ENCODE results near the gene GAL. TPM values are rescaled to one million over a fixed set of nuclear protein-coding genes. Genes with fewer than 3 reads are reported as not detected.

The GAL gene
- total and polyA plus RNA-seq, 2 of the 8 experiments (the other 6 are each of a cell fraction or from before 2014, with no cell fraction given): 81.8 to 233 TPM

- FAIRE-seq: no peak
- TF ChIP-seq TAF7 (optimal IDR thresholded peaks at IDR 0.05; ENCODE audit: borderline replicate concordance, low read depth, low read length) (no peak), TEAD4 (IDR thresholded peaks at IDR 0.05; ENCODE audit: low read depth, low read length) (no peak), KDM4A (IDR thresholded peaks at IDR 0.05; ENCODE audit: low read depth, low read length, severe bottlenecking) (no peak), CREB1 (IDR thresholded peaks at IDR 0.05) (no peak), SP1 (IDR thresholded peaks at IDR 0.05; ENCODE audit: low read depth, low read length) (no peak), BRCA1 (IDR thresholded peaks at IDR 0.05; ENCODE audit: low read depth, low read length) (no peak), BCL11A (IDR thresholded peaks at IDR 0.05; ENCODE audit: low read depth in 2 of 2, low read length in 2 of 2) (no peak), SAP30 (IDR thresholded peaks at IDR 0.05; ENCODE audit: insufficient read depth, insufficient replicate concordance, low read length) (no peak), FOSL1 (IDR thresholded peaks at IDR 0.05; ENCODE audit: insufficient read depth, low read depth, low read length) (no peak), POLR2A (IDR thresholded peaks at IDR 0.05; ENCODE audit: control extremely low read depth in 1 of 2, low read depth in 2 of 2, low read length in 2 of 2) (0 out of 3 replicates have a peak, but pooled peaks of 1 of the 2 experiments have one; percentile 16), JUN (IDR thresholded peaks at IDR 0.05; ENCODE audit: low read depth, low read length) (no peak), TAF1 (IDR thresholded peaks at IDR 0.05; ENCODE audit: low read depth, low read length) (no peak), GTF2F1 (IDR thresholded peaks at IDR 0.05; ENCODE audit: borderline replicate concordance, low read depth, low read length) (no peak)
- TF ChIP-seq, protein P1, sequence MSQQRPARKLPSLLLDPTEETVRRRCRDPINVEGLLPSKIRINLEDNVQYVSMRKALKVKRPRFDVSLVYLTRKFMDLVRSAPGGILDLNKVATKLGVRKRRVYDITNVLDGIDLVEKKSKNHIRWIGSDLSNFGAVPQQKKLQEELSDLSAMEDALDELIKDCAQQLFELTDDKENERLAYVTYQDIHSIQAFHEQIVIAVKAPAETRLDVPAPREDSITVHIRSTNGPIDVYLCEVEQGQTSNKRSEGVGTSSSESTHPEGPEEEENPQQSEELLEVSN (IDR thresholded peaks at IDR 0.05): no peak
Measured at GRCh38 chr11:68691402-68691784, 7.0 kb downstream of the GAL start.

More at GRCh38 chr11:68691402-68691784, 7.0 kb downstream of the GAL start:
- Histone ChIP-seq H3K27ac (ENCODE audit: low read depth, low read length) (no peak overlapping the region), H3K9me3 (ENCODE audit: insufficient read depth in 2 of 2, low read depth in 1 of 2, low read length in 1 of 2) (no peaks in the 10 kb centered on the region; a peak in 1 of 4 replicates), H3K23me2 (ENCODE audit: low read depth, low read length) (0 out of 2 replicates have a peak, but pooled peaks cover 1% of the 10 kb centered on the region), H2BK120ac (replicated peaks; ENCODE audit: low read depth, low read length) (no peak overlapping the region), H4K91ac (replicated peaks; ENCODE audit: insufficient read length, low read length) (no peak overlapping the region), H2BK5ac (ENCODE audit: low read depth, low read length) (peak overlapping the region; percentile 79; the same call in 1 of the 2 replicates), H4K20me1 (replicated peaks in 1 of 2; ENCODE audit: control insufficient read depth in 1 of 2, insufficient read depth in 2 of 2, low read length in 2 of 2) (peaks cover 0 to 4% of the 10 kb centered on the region in 2 experiments), H3K4me2 (ENCODE audit: insufficient read depth in 1 of 2, low read depth in 2 of 2, low read length in 2 of 2) (no peak overlapping the region), H3K23ac (ENCODE audit: insufficient read length) (no peak overlapping the region), H3K4me3 (ENCODE audit: extremely low read depth in 1 of 4, insufficient read depth in 2 of 4, low read depth in 3 of 4, low read length in 4 of 4) (no peak overlapping the region), H3K4me1 (replicated peaks in 1 of 4; ENCODE audit: control insufficient read depth in 3 of 4, insufficient read depth in 4 of 4, low read length in 3 of 4) (peaks cover 5 to 27% (median 10%) of the 10 kb centered on the region in 4 experiments; a peak in 6 of 7 replicates), H2AFZ (ENCODE audit: low read length) (no peak overlapping the region), H2AK5ac (ENCODE audit: low read depth, low read length) (no peak overlapping the region), H3K18ac (ENCODE audit: extremely low read depth, low read length) (peak overlapping the region; percentile 62; the same call in 1 of the 2 replicates), H3K4ac (replicated peaks; ENCODE audit: insufficient read length, low read depth, low read length) (no peak overlapping the region), H2BK12ac (ENCODE audit: low read depth, low read length) (peak overlapping the region; percentile 63; the same call in 1 of the 2 replicates), H4K5ac (ENCODE audit: insufficient read length, low read depth, low read length) (no peak overlapping the region), H3K14ac (ENCODE audit: insufficient read length) (no peak overlapping the region), H2BK15ac (ENCODE audit: low read length) (no peak overlapping the region), H3K79me1 (ENCODE audit: low read depth, low read length) (no peaks in the 10 kb centered on the region), H3K9ac (replicated peaks in 1 of 4; ENCODE audit: extremely low read depth in 1 of 4, low read depth in 3 of 4, low read length in 3 of 4) (no peak overlapping the region), H3K56ac (replicated peaks; ENCODE audit: insufficient read length, low read depth, low read length) (no peak overlapping the region), H3K36me3 (ENCODE audit: control insufficient read depth in 2 of 4, insufficient read depth in 4 of 4, low read length in 3 of 4) (peaks cover 0 to 7% (median 2%) of the 10 kb centered on the region in 4 experiments; a peak in 3 of 8 replicates), H3K79me2 (ENCODE audit: control insufficient read depth in 1 of 2, insufficient read depth in 2 of 2, low read length in 2 of 2) (no peaks in the 10 kb centered on the region), H3K27me3 (replicated peaks in 1 of 4; ENCODE audit: control insufficient read depth in 3 of 4, extremely low read depth in 1 of 4, insufficient read depth in 3 of 4, low read length in 3 of 4) (peaks cover 0 to under 1% (median 0%) of the 10 kb centered on the region in 4 experiments; a peak in 1 of 7 replicates), H4K8ac (ENCODE audit: extremely low read depth, insufficient read depth, low read length) (no peak overlapping the region), H2BK20ac (ENCODE audit: low read length) (0 out of 2 replicates have a peak overlapping the region, but pooled peaks have one; percentile 34)
- POLR2A ChIA-PET (ENCODE audit: partially characterized antibody): interaction anchor here (0.7 to 1.2 kb wide), 9 partner anchors 9 to 103 kb away, joined by 3 to 6 read pairs (median 3); no protein-coding TSS in a partner anchor
- CTCF ChIA-PET (ENCODE audit: partially characterized antibody): interaction anchor here (0.7 to 2.9 kb wide), 14 partner anchors 8 to 1028 kb away, joined by 3 to 13 read pairs (median 3); no protein-coding TSS in a partner anchor
- WGBS, 2 experiments (ENCODE audit: extremely low coverage in 1 of 2, insufficient coverage in 1 of 2, insufficient read length in 1 of 2, insufficient replicate concordance in 2 of 2, low coverage in 1 of 2, low lambda C conversion rate in 2 of 2, missing lambda C conversion rate in 1 of 2): 77% methylated on average over 9 of the region's 9 CpGs; no CpG with 5 or more reads in 1 of the 2 experiments
- no peak for DNase-seq (ENCODE audit: low read depth in 1 of 2, low spot score in 2 of 2)
